H9 (cell line): ENCODE results near the gene ENC1. TPM values are rescaled to one million over a fixed set of nuclear protein-coding genes. Genes with fewer than 3 reads are reported as not detected.

Source experiments
- DNase-seq: peaks from one replicate; pipeline ENCODE4 v3.0.0-alpha.2; 2017
- H2AFZ ChIP-seq: one replicate; pipeline ENCODE4 v1.6.1; 2013; ENCODE audit warnings: mild to moderate bottlenecking, low read length, control low read depth, moderate library complexity
- H2AK5ac ChIP-seq: 2 replicates; pipeline ENCODE4 v1.6.1; 2013; ENCODE audit warnings: low read length, control low read depth, mixed read lengths; ENCODE audit not compliant: insufficient read length
- H2BK120ac ChIP-seq: one replicate; pipeline ENCODE4 v1.6.1; 2013; ENCODE audit warnings: low read depth, mild to moderate bottlenecking, low read length, control low read depth, inconsistent platforms; ENCODE audit not compliant: poor library complexity, severe bottlenecking
- H2BK12ac ChIP-seq: 2 replicates; pipeline ENCODE4 v1.6.1; 2013; ENCODE audit warnings: low read length, control low read depth, mixed read lengths, low read depth; ENCODE audit not compliant: insufficient read length
- H2BK15ac ChIP-seq: 2 replicates; pipeline ENCODE4 v1.6.1; 2013; ENCODE audit warnings: low read depth, low read length, control low read depth
- H2BK20ac ChIP-seq: one replicate; pipeline ENCODE4 v1.6.1; 2013; ENCODE audit warnings: low read depth, mild to moderate bottlenecking, low read length, control low read depth, inconsistent platforms; ENCODE audit not compliant: poor library complexity, severe bottlenecking
- H2BK5ac ChIP-seq: 2 replicates; pipeline ENCODE4 v1.6.1; 2013; ENCODE audit warnings: low read length, control low read depth, mixed read lengths; ENCODE audit not compliant: insufficient read length
- H3K14ac ChIP-seq: 2 replicates; pipeline ENCODE4 v1.6.1; 2013; ENCODE audit warnings: low read length, control low read depth; ENCODE audit not compliant: insufficient read depth
- H3K18ac ChIP-seq: 2 replicates; pipeline ENCODE4 v1.6.1; 2013; ENCODE audit warnings: low read depth, mild to moderate bottlenecking, mixed read lengths, low read length, control low read depth; ENCODE audit not compliant: insufficient read length
- H3K23ac ChIP-seq: 2 replicates; pipeline ENCODE4 v1.6.1; 2013; ENCODE audit warnings: low read length, control low read depth, mixed read lengths, low read depth; ENCODE audit not compliant: insufficient read length
- H3K23me2 ChIP-seq: 2 replicates; pipeline ENCODE4 v1.6.1; 2013; ENCODE audit warnings: low read depth, mild to moderate bottlenecking, mixed read lengths, low read length, control low read depth; ENCODE audit not compliant: insufficient read length, poor library complexity, severe bottlenecking
- H3K27ac ChIP-seq: 2 replicates; pipeline ENCODE4 v1.5.1; 2013; ENCODE audit warnings: low read length, control low read depth, mixed read lengths, low read depth; ENCODE audit not compliant: insufficient read length
- H3K27me3 ChIP-seq: 2 replicates; pipeline ENCODE4 v1.6.1; 2013; ENCODE audit warnings: low read length, control low read depth, inconsistent platforms; ENCODE audit not compliant: insufficient read depth
- H3K4ac ChIP-seq: 2 replicates; pipeline ENCODE4 v1.6.1; 2013; ENCODE audit warnings: low read depth, mild to moderate bottlenecking, control low read depth, inconsistent platforms, low read length, moderate library complexity
- H3K4me1 ChIP-seq: 2 replicates; pipeline ENCODE4 v1.6.1; 2013; ENCODE audit warnings: low read length, control low read depth, inconsistent platforms; ENCODE audit not compliant: insufficient read depth
- H3K4me2 ChIP-seq: 2 replicates; pipeline ENCODE4 v1.6.1; 2013; ENCODE audit warnings: low read length, control low read depth, mixed read lengths; ENCODE audit not compliant: insufficient read length, insufficient read depth
- H3K56ac ChIP-seq: 2 replicates; pipeline ENCODE4 v1.6.1; 2013; ENCODE audit warnings: low read depth, mild to moderate bottlenecking, mixed read lengths, low read length, control low read depth; ENCODE audit not compliant: insufficient read length
- H3K79me1 ChIP-seq: 2 replicates; pipeline ENCODE4 v1.6.1; 2013; ENCODE audit warnings: low read depth, mild to moderate bottlenecking, moderate library complexity, low read length, control low read depth, inconsistent platforms; ENCODE audit not compliant: insufficient read depth, poor library complexity, severe bottlenecking
- H3K79me2 ChIP-seq: 2 replicates; pipeline ENCODE4 v1.6.1; 2013; ENCODE audit warnings: low read length, control low read depth, inconsistent platforms; ENCODE audit not compliant: insufficient read depth
- H3K9ac ChIP-seq: 2 replicates; pipeline ENCODE4 v1.6.1; 2013; ENCODE audit warnings: low read length, control low read depth, mixed read lengths; ENCODE audit not compliant: insufficient read length; ENCODE audit errors: extremely low read depth
- H3K9me3 ChIP-seq: one replicate; pipeline ENCODE4 v1.6.1; 2013; ENCODE audit warnings: low read depth, low read length, inconsistent platforms; ENCODE audit not compliant: control insufficient read depth
- H3T11ph ChIP-seq: one replicate; pipeline ENCODE4 v1.6.1; 2013; ENCODE audit warnings: mild to moderate bottlenecking, low read length, control low read depth, inconsistent platforms
- H4K20me1 ChIP-seq: one replicate; pipeline ENCODE4 v1.6.1; 2013; ENCODE audit not compliant: control insufficient read depth, insufficient read length, insufficient read depth
- H4K5ac ChIP-seq: 2 replicates; pipeline ENCODE4 v1.6.1; 2013; ENCODE audit warnings: low read depth, mild to moderate bottlenecking, mixed read lengths, low read length, control low read depth; ENCODE audit not compliant: insufficient read length
- H4K8ac ChIP-seq: replicated peaks from 2 replicates; pipeline ENCODE4 v1.6.1; 2013; ENCODE audit warnings: low read length, control low read depth, mixed read lengths, low read depth; ENCODE audit not compliant: insufficient read length
- H4K91ac ChIP-seq: 2 replicates; pipeline ENCODE4 v1.6.1; 2013; ENCODE audit warnings: low read depth, mild to moderate bottlenecking, moderate library complexity, mixed read lengths, low read length, control low read depth; ENCODE audit not compliant: insufficient read length
- H3K27ac Mint-ChIP-seq, 3 experiments: 2 replicates in 2 of 3; 3 replicates in 1 of 3; pipeline ENCODE4 v1.8.0; 2020 to 2021; ENCODE audit warnings: mixed read lengths in 3 of 3, mild to moderate bottlenecking in 1 of 3, moderate library complexity in 1 of 3
- H3K27me3 Mint-ChIP-seq: 2 replicates; pipeline ENCODE4 v1.8.0; 2021; ENCODE audit warnings: low read depth, mild to moderate bottlenecking, moderate library complexity, mixed read lengths
- H3K36me3 Mint-ChIP-seq, 3 experiments: 2 replicates in 2 of 3; 3 replicates in 1 of 3; pipeline ENCODE4 v1.8.0; 2020 to 2021; ENCODE audit warnings: low read depth in 3 of 3, mixed read lengths in 3 of 3; ENCODE audit not compliant: insufficient read depth in 1 of 3
- H3K4me1 Mint-ChIP-seq, 2 experiments: 2 replicates each; pipeline ENCODE4 v1.8.0; 2020; ENCODE audit warnings: mixed read lengths in 2 of 2
- H3K4me3 Mint-ChIP-seq, 2 experiments: 2 replicates in 1 of 2; 3 replicates in 1 of 2; pipeline ENCODE4 v1.8.0; 2020 to 2021; ENCODE audit warnings: mild to moderate bottlenecking in 2 of 2, mixed read lengths in 2 of 2, moderate library complexity in 1 of 2
- H3K9me3 Mint-ChIP-seq, 2 experiments: 2 replicates in 1 of 2; 3 replicates in 1 of 2; pipeline ENCODE4 v1.8.0; 2020; ENCODE audit warnings: mild to moderate bottlenecking in 2 of 2, mixed read lengths in 2 of 2, moderate library complexity in 1 of 2
- CTCF ChIP-seq: fragments of 200-600 bp; sonication (generic); conservative IDR thresholded peaks from 3 replicates; pipeline ENCODE4 v1.8.0; 2021; ENCODE audit warnings: antibody characterized with exemption, mild to moderate bottlenecking
- WGBS: extraction: QIAGEN DNeasy Blood & Tissue Kit; methylation state at CpG from one replicate; pipeline ENCODE4 v1.1.7; 2013; ENCODE audit warnings: missing lambda C conversion rate, low lambda C conversion rate, mixed read lengths; ENCODE audit not compliant: insufficient read length; ENCODE audit errors: extremely low coverage; 5-methylcytosine and 5-hydroxymethylcytosine counted together
- total RNA-seq: library from RNA; stranded (reverse); gene quantifications from 2 replicates; pipeline ENCODE4 v1.2.1, GENCODE V29; 2021

Gene ENC1
- total RNA-seq, 1 experiment from 2014 or later = 14.4 TPM

DNA sequence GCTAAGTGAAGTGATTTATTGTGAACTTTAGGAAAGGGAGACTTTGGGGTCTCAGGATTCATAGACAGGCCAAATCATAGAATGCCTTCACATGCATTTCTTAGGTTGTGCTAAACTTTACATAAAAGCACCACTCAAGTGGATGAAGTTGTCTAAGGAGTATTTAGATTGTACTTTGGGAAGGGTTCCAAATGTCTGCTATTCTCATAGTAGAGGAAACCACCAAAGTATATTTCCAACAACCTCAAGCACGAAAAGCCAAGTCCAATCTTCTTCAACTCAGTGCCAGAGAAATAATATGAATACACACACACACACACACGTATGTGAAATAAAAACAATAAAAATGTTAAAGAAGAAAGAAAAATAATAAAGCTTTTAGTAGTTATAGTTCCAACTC is 41.8 kb downstream of the ENC1 start:
- H3T11ph ChIP-seq = no peak overlapping the region
- no peak overlapping the region for H3K27ac ChIP-seq
- H2AK5ac ChIP-seq = no peak overlapping the region
- no peaks in the 10 kb centered on the region for H3K4me1 ChIP-seq
- no peaks in the 10 kb centered on the region for H3K9me3 ChIP-seq
- H3K4me2 ChIP-seq = no peak overlapping the region
- H2BK20ac ChIP-seq = no peak overlapping the region
- WGBS = no CpG with 5 or more reads among the region's 2 CpGs
- no peak overlapping the region for H2BK12ac ChIP-seq
- no peak for DNase-seq
- no peak overlapping the region for H2BK5ac ChIP-seq
- no peaks in the 10 kb centered on the region for H3K79me1 ChIP-seq
- H3K27me3 ChIP-seq = no peaks in the 10 kb centered on the region
- no peak overlapping the region for H4K8ac ChIP-seq
- H3K23me2 ChIP-seq = no peaks in the 10 kb centered on the region
- H2AFZ ChIP-seq = no peak overlapping the region
- H4K5ac ChIP-seq = no peak overlapping the region
- no peaks in the 10 kb centered on the region for H3K79me2 ChIP-seq
- H3K9ac ChIP-seq = no peak overlapping the region
- no peaks in the 10 kb centered on the region for H4K20me1 ChIP-seq
- H3K4me3 Mint-ChIP-seq = no peak overlapping the region
- peaks cover 18 to 22% of the 10 kb centered on the region in 2 experiments for H3K4me1 Mint-ChIP-seq
- H4K91ac ChIP-seq = no peak overlapping the region
- H3K27me3 Mint-ChIP-seq = peaks cover 1% of the 10 kb centered on the region; the same call in 1 of the 2 replicates
- H3K27ac Mint-ChIP-seq = no peak overlapping the region
- peaks cover 0 to 4% of the 10 kb centered on the region in 2 experiments; a peak in 1 of 5 replicates for H3K9me3 Mint-ChIP-seq
- no peak overlapping the region for H3K56ac ChIP-seq
- no peak overlapping the region for H3K4ac ChIP-seq
- no peak for TF ChIP-seq CTCF
- H2BK120ac ChIP-seq = no peak overlapping the region
- no peaks in the 10 kb centered on the region for H3K36me3 Mint-ChIP-seq
- no peak overlapping the region for H2BK15ac ChIP-seq
- H3K23ac ChIP-seq = no peak overlapping the region
- H3K14ac ChIP-seq = no peak overlapping the region
- H3K18ac ChIP-seq = no peak overlapping the region
